Measurements from ENCODE around the gene TMEM161A. TPM values are rescaled to one million over a fixed set of nuclear protein-coding genes. Genes with fewer than 3 reads are reported as not detected.

The TMEM161A gene
- total RNA-seq, 1 experiment from 2014 or later = 76.0 TPM

Other genes with a start within 250 kb of the TMEM161A start
- 0.96 TPM for gene CERS1, start 242.3 kb downstream of the TMEM161A start, total RNA-seq (2021; ENCODE audit: unreplicated experiment)
- 263 TPM for gene COPE, start 219.1 kb downstream of the TMEM161A start, total RNA-seq (2021; ENCODE audit: unreplicated experiment)
- 51.9 TPM for gene DDX49, start 218.8 kb downstream of the TMEM161A start, total RNA-seq (2021; ENCODE audit: unreplicated experiment)
- 45.2 TPM for gene HOMER3, start 197.3 kb downstream of the TMEM161A start, total RNA-seq (2021; ENCODE audit: unreplicated experiment)
- 82.4 TPM for gene SUGP2, start 105.0 kb downstream of the TMEM161A start, total RNA-seq (2021; ENCODE audit: unreplicated experiment)
- gene ARMC6, start 104.9 kb downstream of the TMEM161A start, total RNA-seq (2021; ENCODE audit: unreplicated experiment) = 34.7 TPM
- gene SLC25A42, start 74.5 kb downstream of the TMEM161A start, total RNA-seq (2021; ENCODE audit: unreplicated experiment) = 10.2 TPM
- 7.9 TPM for gene MEF2B, start 31.8 kb upstream of the TMEM161A start, total RNA-seq (2021; ENCODE audit: unreplicated experiment)
- gene BORCS8, start 53.7 kb upstream of the TMEM161A start, total RNA-seq (2021; ENCODE audit: unreplicated experiment) = 17.1 TPM
- gene RFXANK, start 53.8 kb upstream of the TMEM161A start, total RNA-seq (2021; ENCODE audit: unreplicated experiment) = 78.9 TPM
- gene NR2C2AP, start 64.9 kb upstream of the TMEM161A start, total RNA-seq (2021; ENCODE audit: unreplicated experiment) = 45.3 TPM
- gene NCAN, start 73.5 kb upstream of the TMEM161A start, total RNA-seq (2021; ENCODE audit: unreplicated experiment) = 0.07 TPM
- gene TM6SF2, start 134.8 kb upstream of the TMEM161A start, total RNA-seq (2021; ENCODE audit: unreplicated experiment) = not detected
- 47.6 TPM for gene SUGP1, start 182.0 kb upstream of the TMEM161A start, total RNA-seq (2021; ENCODE audit: unreplicated experiment)
- 36.2 TPM for gene MAU2, start 182.4 kb upstream of the TMEM161A start, total RNA-seq (2021; ENCODE audit: unreplicated experiment)